Mucosa of rectum (tissue), 2 donors: ENCODE measurements around the gene NPVF.

Source experiments
- H3K27ac ChIP-seq, 2 donors: one replicate each; pipeline ENCODE4 v1.7.0; 2013; ENCODE audit warnings: inconsistent platforms in 2 of 2, low read depth in 2 of 2, low read length in 2 of 2
- H3K27me3 ChIP-seq, 2 donors: one replicate each; pipeline ENCODE4 v1.7.0; 2013; ENCODE audit warnings: low read length in 2 of 2; ENCODE audit not compliant: control insufficient read depth in 2 of 2, insufficient read depth in 2 of 2
- H3K36me3 ChIP-seq, 2 donors: one replicate each; pipeline ENCODE4 v1.7.0; 2013; ENCODE audit warnings: low read length in 2 of 2; ENCODE audit not compliant: control insufficient read depth in 2 of 2, insufficient read depth in 2 of 2
- H3K4me1 ChIP-seq, 2 donors: one replicate each; pipeline ENCODE4 v1.7.0; 2013; ENCODE audit warnings: low read length in 2 of 2, mild to moderate bottlenecking in 1 of 2; ENCODE audit not compliant: control insufficient read depth in 2 of 2, insufficient read depth in 2 of 2
- H3K4me3 ChIP-seq, 2 donors: one replicate each; pipeline ENCODE4 v1.7.0; 2013; ENCODE audit warnings: low read length in 2 of 2
- H3K9ac ChIP-seq, 2 donors: one replicate each; pipeline ENCODE4 v1.7.0; 2013; ENCODE audit warnings: low read length in 2 of 2, low read depth in 1 of 2, mild to moderate bottlenecking in 1 of 2
- H3K9me3 ChIP-seq, 2 donors: one replicate each; pipeline ENCODE4 v1.7.0; 2013; ENCODE audit warnings: low read length in 2 of 2; ENCODE audit not compliant: control insufficient read depth in 2 of 2
- donor health status: healthy.
- donor health status: Normal muscosa, but diverticular disease.

NPVF gene

GRCh38 chr7:25207887-25208286 lies 20.4 kb downstream of the NPVF start:
- Histone ChIP-seq H3K4me3 (no peak overlapping the region), H3K27ac (peak overlapping the region; percentile 40 to 48), H3K9me3 (no peaks in the 10 kb centered on the region), H3K36me3 (no peaks in the 10 kb centered on the region), H3K9ac (no peak overlapping the region), H3K27me3 (no peaks in the 10 kb centered on the region), H3K4me1 (peaks cover 0 to 10% of the 10 kb centered on the region in 2 donors)

GRCh38 chr7:25206765-25207164 lies 21.5 kb downstream of the NPVF start:
- H3K36me3 ChIP-seq: no peaks in the 10 kb centered on the region

GRCh38 chr7:25196132-25196896 lies 32.0 kb downstream of the NPVF start:
- Histone ChIP-seq H3K27ac (peak overlapping the region; percentile 60 to 61), H3K27me3 (no peaks in the 10 kb centered on the region), H3K9ac (no peak overlapping the region), H3K4me3 (no peak overlapping the region), H3K9me3 (no peaks in the 10 kb centered on the region), H3K36me3 (no peaks in the 10 kb centered on the region), H3K4me1 (peaks cover 0 to 19% of the 10 kb centered on the region in 2 donors)

More at GRCh38 chr7:25206765-25207164, 21.5 kb downstream of the NPVF start:
- Histone ChIP-seq H3K4me1 (peaks cover 0 to 10% of the 10 kb centered on the region in 2 donors), H3K27me3 (no peaks in the 10 kb centered on the region), H3K4me3 (no peak overlapping the region), H3K27ac (peak overlapping the region; percentile 25 to 36), H3K9me3 (no peaks in the 10 kb centered on the region), H3K9ac (no peak overlapping the region)

- Histone ChIP-seq H3K4me3 (no peak overlapping the region), H3K27ac (no peak overlapping the region), H3K9me3 (no peaks in the 10 kb centered on the region), H3K9ac (no peak overlapping the region), H3K27me3 (no peaks in the 10 kb centered on the region), H3K36me3 (no peaks in the 10 kb centered on the region), H3K4me1 (peaks cover 0 to 19% of the 10 kb centered on the region in 2 donors)
Measured at GRCh38 chr7:25194036-25194435, 34.2 kb downstream of the NPVF start.

GRCh38 chr7:25192043-25192442 lies 36.2 kb downstream of the NPVF start:
- Histone ChIP-seq H3K27me3 (no peaks in the 10 kb centered on the region), H3K27ac (no peak overlapping the region), H3K9ac (no peak overlapping the region), H3K36me3 (no peaks in the 10 kb centered on the region), H3K9me3 (no peaks in the 10 kb centered on the region), H3K4me1 (peaks cover 0 to 12% of the 10 kb centered on the region in 2 donors), H3K4me3 (no peak overlapping the region)

- no peak overlapping the region for H3K4me3 ChIP-seq
- H3K4me1 ChIP-seq: peaks cover 0 to 3% of the 10 kb centered on the region in 2 donors
- H3K9ac ChIP-seq: no peak overlapping the region
- no peaks in the 10 kb centered on the region for H3K27me3 ChIP-seq
- no peaks in the 10 kb centered on the region for H3K36me3 ChIP-seq
- H3K27ac ChIP-seq: no peak overlapping the region
- H3K9me3 ChIP-seq: no peaks in the 10 kb centered on the region
Measured at GRCh38 chr7:25189197-25189596, 39.1 kb downstream of the NPVF start.

GRCh38 chr7:25187932-25188331 lies 40.4 kb downstream of the NPVF start:
- no peak overlapping the region for H3K4me3 ChIP-seq
- H3K9ac ChIP-seq: no peak overlapping the region
- no peaks in the 10 kb centered on the region for H3K9me3 ChIP-seq
- no peaks in the 10 kb centered on the region for H3K36me3 ChIP-seq
- no peak overlapping the region for H3K27ac ChIP-seq
- peaks cover 0 to 3% of the 10 kb centered on the region in 2 donors for H3K4me1 ChIP-seq
- no peaks in the 10 kb centered on the region for H3K27me3 ChIP-seq

- no peak overlapping the region for H3K9ac ChIP-seq
- no peaks in the 10 kb centered on the region for H3K36me3 ChIP-seq
- H3K4me3 ChIP-seq: no peak overlapping the region
- no peaks in the 10 kb centered on the region for H3K27me3 ChIP-seq
- no peak overlapping the region for H3K27ac ChIP-seq
- H3K9me3 ChIP-seq: no peaks in the 10 kb centered on the region
- H3K4me1 ChIP-seq: no peaks in the 10 kb centered on the region
Measured at GRCh38 chr7:25186436-25186835, 41.9 kb downstream of the NPVF start.

GRCh38 chr7:25181532-25181931 lies 46.8 kb downstream of the NPVF start:
- Histone ChIP-seq H3K4me3 (no peak overlapping the region), H3K9me3 (no peaks in the 10 kb centered on the region), H3K4me1 (peaks cover 3 to 6% of the 10 kb centered on the region in 2 donors), H3K27me3 (no peaks in the 10 kb centered on the region), H3K36me3 (no peaks in the 10 kb centered on the region), H3K27ac (no peak overlapping the region), H3K9ac (no peak overlapping the region)

GRCh38 chr7:25180946-25181345 lies 47.3 kb downstream of the NPVF start:
- H3K9me3 ChIP-seq: no peaks in the 10 kb centered on the region
- H3K4me1 ChIP-seq: peaks cover 3 to 6% of the 10 kb centered on the region in 2 donors
- no peaks in the 10 kb centered on the region for H3K36me3 ChIP-seq
- H3K4me3 ChIP-seq: peak overlapping the region in 1 of 2 donors; percentile 71
- no peaks in the 10 kb centered on the region for H3K27me3 ChIP-seq
- no peak overlapping the region for H3K27ac ChIP-seq
- no peak overlapping the region for H3K9ac ChIP-seq
